Ishikawa (cell line): Measurements from ENCODE around the gene CDKN2B-AS1.

Experiments used
- EGR1 ChIP-seq: IDR thresholded peaks from 2 replicates; pipeline ENCODE4 v1.6.1; 2012
- MAX ChIP-seq: IDR thresholded peaks from 2 replicates; pipeline ENCODE4 v1.6.1; 2012
- REST ChIP-seq: IDR thresholded peaks from 2 replicates; pipeline ENCODE4 v1.6.1; 2012; ENCODE audit warnings: low read depth, mild to moderate bottlenecking
- USF1 ChIP-seq: IDR thresholded peaks from 2 replicates; pipeline ENCODE4 v1.6.1; 2012

GRCh38 chr9:22116758-22117157 lies 122.2 kb downstream of the CDKN2B-AS1 start:
- TF ChIP-seq USF1 (no peak), MAX (no peak), EGR1 (no peak), REST (no peak)
